ENCODE measurements around the gene SPATA19. TPM values are rescaled to one million over a fixed set of nuclear protein-coding genes. Genes with fewer than 3 reads are reported as not detected.

SPATA19 gene
- not detected for total RNA-seq

GRCh38 chr11:133845413-133845812 is at the start of gene SPATA19:
Gene SPATA19 (minus strand): TSS chr11:133845513. CDS start chr11:133845446, 67 bp downstream.
- no peaks in the 10 kb centered on the region for H3K9me3 Mint-ChIP-seq (ENCODE audit: insufficient read depth)
- POLR2A ChIA-PET: no interaction called here
- no peak within 1 kb of the TSS for H3K4me3 Mint-ChIP-seq
- no peaks in the 10 kb centered on the region for H3K36me3 Mint-ChIP-seq (ENCODE audit: low read depth)
- H3K27me3 Mint-ChIP-seq (ENCODE audit: low read depth): peaks cover 12% of the 10 kb centered on the region
- DNase-seq (no peak), ATAC-seq (no peak)
- CTCF ChIA-PET: interaction anchor here (0.7 kb wide), 1 partner anchor 10 kb away, joined by 4 read pairs; no protein-coding TSS in a partner anchor
- H3K4me1 Mint-ChIP-seq (ENCODE audit: low read depth): no peaks in the 10 kb centered on the region
- H3K27ac Mint-ChIP-seq: no peak within 1 kb of the TSS

GRCh38 chr11:133895061-133895479 is 49.8 kb upstream of the SPATA19 start:
- DNase-seq (peak; percentile 17), ATAC-seq (no peak)

GRCh38 chr11:133893381-133893780 is 48.1 kb upstream of the SPATA19 start:
- H3K4me1 Mint-ChIP-seq (ENCODE audit: low read depth): no peaks in the 10 kb centered on the region
- DNase-seq: peak; percentile 10
- no peak overlapping the region for H3K27ac Mint-ChIP-seq
- H3K4me3 Mint-ChIP-seq: no peak overlapping the region
- H3K27me3 Mint-ChIP-seq (ENCODE audit: low read depth): peaks cover 26% of the 10 kb centered on the region
- ChIA-PET CTCF (no interaction called here), POLR2A (no interaction called here)
- H3K36me3 Mint-ChIP-seq (ENCODE audit: low read depth): peaks cover 12% of the 10 kb centered on the region
- H3K9me3 Mint-ChIP-seq (ENCODE audit: insufficient read depth): no peaks in the 10 kb centered on the region
- ATAC-seq: no peak

More at GRCh38 chr11:133895061-133895479, 49.8 kb upstream of the SPATA19 start:
- H3K9me3 Mint-ChIP-seq (ENCODE audit: insufficient read depth): no peaks in the 10 kb centered on the region
- ChIA-PET POLR2A (no interaction called here), CTCF (no interaction called here)
- H3K4me3 Mint-ChIP-seq: no peak overlapping the region
- H3K36me3 Mint-ChIP-seq (ENCODE audit: low read depth): peaks cover 22% of the 10 kb centered on the region
- H3K27ac Mint-ChIP-seq: no peak overlapping the region
- H3K27me3 Mint-ChIP-seq (ENCODE audit: low read depth): peaks cover 20% of the 10 kb centered on the region
- H3K4me1 Mint-ChIP-seq (ENCODE audit: low read depth): peaks cover 7% of the 10 kb centered on the region

GRCh38 chr11:133892584-133893380 is 47.5 kb upstream of the SPATA19 start:
- H3K36me3 Mint-ChIP-seq (ENCODE audit: low read depth): peaks cover 9% of the 10 kb centered on the region
- H3K27ac Mint-ChIP-seq: no peak overlapping the region
- ChIA-PET CTCF (no interaction called here), POLR2A (no interaction called here)
- no peaks in the 10 kb centered on the region for H3K9me3 Mint-ChIP-seq (ENCODE audit: insufficient read depth)
- DNase-seq (peak; percentile 16), ATAC-seq (no peak)
- peaks cover 26% of the 10 kb centered on the region for H3K27me3 Mint-ChIP-seq (ENCODE audit: low read depth)
- no peaks in the 10 kb centered on the region for H3K4me1 Mint-ChIP-seq (ENCODE audit: low read depth)
- no peak overlapping the region for H3K4me3 Mint-ChIP-seq

GRCh38 chr11:133892126-133892525 is 46.8 kb upstream of the SPATA19 start:
- Mint-ChIP-seq H3K9me3 (ENCODE audit: insufficient read depth) (no peaks in the 10 kb centered on the region), H3K4me1 (ENCODE audit: low read depth) (no peaks in the 10 kb centered on the region), H3K27ac (no peak overlapping the region), H3K4me3 (no peak overlapping the region), H3K36me3 (ENCODE audit: low read depth) (peaks cover 4% of the 10 kb centered on the region), H3K27me3 (ENCODE audit: low read depth) (peaks cover 31% of the 10 kb centered on the region)
- ChIA-PET CTCF (no interaction called here), POLR2A (no interaction called here)
- ATAC-seq (no peak), DNase-seq (peak; percentile 15)

GRCh38 chr11:133889893-133890292 is 44.6 kb upstream of the SPATA19 start:
- no peak for DNase-seq
- Mint-ChIP-seq H3K4me1 (ENCODE audit: low read depth) (no peaks in the 10 kb centered on the region), H3K4me3 (no peak overlapping the region), H3K27ac (no peak overlapping the region), H3K27me3 (ENCODE audit: low read depth) (peaks cover 40% of the 10 kb centered on the region), H3K9me3 (ENCODE audit: insufficient read depth) (no peaks in the 10 kb centered on the region), H3K36me3 (ENCODE audit: low read depth) (no peaks in the 10 kb centered on the region)
- no peak for ATAC-seq
- ChIA-PET POLR2A (no interaction called here), CTCF (no interaction called here)

GRCh38 chr11:133889188-133889587 is 43.9 kb upstream of the SPATA19 start:
- POLR2A ChIA-PET: no interaction called here
- Mint-ChIP-seq H3K9me3 (ENCODE audit: insufficient read depth) (no peaks in the 10 kb centered on the region), H3K4me1 (ENCODE audit: low read depth) (no peaks in the 10 kb centered on the region), H3K27me3 (ENCODE audit: low read depth) (peaks cover 43% of the 10 kb centered on the region), H3K4me3 (no peak overlapping the region), H3K36me3 (ENCODE audit: low read depth) (no peaks in the 10 kb centered on the region), H3K27ac (no peak overlapping the region)
- CTCF ChIA-PET: no interaction called here
- ATAC-seq (no peak), DNase-seq (no peak)

- no peaks in the 10 kb centered on the region for H3K9me3 Mint-ChIP-seq (ENCODE audit: insufficient read depth)
- DNase-seq (no peak), ATAC-seq (no peak)
- ChIA-PET CTCF (no interaction called here), POLR2A (interaction anchor here (0.7 kb wide), 1 partner anchor 345 kb away, joined by 3 read pairs; no protein-coding TSS in a partner anchor)
- H3K27ac Mint-ChIP-seq: no peak overlapping the region
- H3K36me3 Mint-ChIP-seq (ENCODE audit: low read depth): no peaks in the 10 kb centered on the region
- H3K27me3 Mint-ChIP-seq (ENCODE audit: low read depth): peaks cover 49% of the 10 kb centered on the region
- no peak overlapping the region for H3K4me3 Mint-ChIP-seq
- H3K4me1 Mint-ChIP-seq (ENCODE audit: low read depth): no peaks in the 10 kb centered on the region
Measured at GRCh38 chr11:133887692-133888332, 42.5 kb upstream of the SPATA19 start.

GRCh38 chr11:133886029-133886428 is 40.7 kb upstream of the SPATA19 start:
- H3K4me3 Mint-ChIP-seq: no peak overlapping the region
- ChIA-PET POLR2A (no interaction called here), CTCF (no interaction called here)
- DNase-seq (no peak), ATAC-seq (no peak)
- H3K9me3 Mint-ChIP-seq (ENCODE audit: insufficient read depth): no peaks in the 10 kb centered on the region
- no peaks in the 10 kb centered on the region for H3K36me3 Mint-ChIP-seq (ENCODE audit: low read depth)
- H3K27ac Mint-ChIP-seq: no peak overlapping the region
- H3K4me1 Mint-ChIP-seq (ENCODE audit: low read depth): no peaks in the 10 kb centered on the region
- peaks cover 39% of the 10 kb centered on the region for H3K27me3 Mint-ChIP-seq (ENCODE audit: low read depth)

- no peak for ATAC-seq
- ChIA-PET POLR2A (no interaction called here), CTCF (interaction anchor here (1.0 kb wide), 1 partner anchor 12 kb away, joined by 3 read pairs; no protein-coding TSS in a partner anchor)
- Mint-ChIP-seq H3K36me3 (ENCODE audit: low read depth) (no peaks in the 10 kb centered on the region), H3K27me3 (ENCODE audit: low read depth) (peaks cover 13% of the 10 kb centered on the region), H3K4me3 (no peak overlapping the region), H3K27ac (no peak overlapping the region), H3K9me3 (ENCODE audit: insufficient read depth) (no peaks in the 10 kb centered on the region), H3K4me1 (ENCODE audit: low read depth) (no peaks in the 10 kb centered on the region)
- no peak for DNase-seq
Measured at GRCh38 chr11:133872160-133872559, 26.8 kb upstream of the SPATA19 start.

GRCh38 chr11:133867456-133867855 is 22.1 kb upstream of the SPATA19 start:
- DNase-seq: no peak
- POLR2A ChIA-PET: no interaction called here
- Mint-ChIP-seq H3K36me3 (ENCODE audit: low read depth) (no peaks in the 10 kb centered on the region), H3K4me3 (no peak overlapping the region), H3K27ac (no peak overlapping the region), H3K4me1 (ENCODE audit: low read depth) (no peaks in the 10 kb centered on the region), H3K9me3 (ENCODE audit: insufficient read depth) (no peaks in the 10 kb centered on the region), H3K27me3 (ENCODE audit: low read depth) (peaks cover 17% of the 10 kb centered on the region)
- no peak for ATAC-seq
- CTCF ChIA-PET: no interaction called here

GRCh38 chr11:133865466-133865865 is 20.2 kb upstream of the SPATA19 start:
- peaks cover 12% of the 10 kb centered on the region for H3K27me3 Mint-ChIP-seq (ENCODE audit: low read depth)
- H3K36me3 Mint-ChIP-seq (ENCODE audit: low read depth): no peaks in the 10 kb centered on the region
- no peak for ATAC-seq
- no peak overlapping the region for H3K27ac Mint-ChIP-seq
- CTCF ChIA-PET: no interaction called here
- no peak for DNase-seq
- POLR2A ChIA-PET: no interaction called here
- H3K9me3 Mint-ChIP-seq (ENCODE audit: insufficient read depth): no peaks in the 10 kb centered on the region
- no peaks in the 10 kb centered on the region for H3K4me1 Mint-ChIP-seq (ENCODE audit: low read depth)
- no peak overlapping the region for H3K4me3 Mint-ChIP-seq
